Smooth muscle cell (in vitro differentiated cells): ENCODE data around the gene PTGFRN. TPM values are rescaled to one million over a fixed set of nuclear protein-coding genes. Genes with fewer than 3 reads are reported as not detected.
A peak's percentile ranks its signal among the peaks of the same experiment; 100 is the strongest.

Experiments
- DNase-seq: peaks from one replicate; lab custom pipeline; 2025; ENCODE audit not compliant: unreplicated experiment; lab: John Stamatoyannopoulos, UW
- H2AFZ ChIP-seq: fragments of 200-600 bp; sonication (generic); 2 replicates; pipeline ENCODE4 v1.6.0; 2016; ENCODE audit warnings: antibody characterized with exemption, low read depth, mild to moderate bottlenecking
- H3F3A ChIP-seq: fragments of 200-600 bp; sonication (generic); 2 replicates; pipeline ENCODE4 v1.6.0; 2017; ENCODE audit warnings: antibody characterized with exemption, low read depth
- H3K27ac ChIP-seq: fragments of 200-600 bp; sonication (generic); 2 replicates; pipeline ENCODE4 v1.5.1; 2016; ENCODE audit warnings: low read depth, mild to moderate bottlenecking
- H3K27me3 ChIP-seq: fragments of 200-600 bp; sonication (generic); 2 replicates; pipeline ENCODE4 v1.6.1; 2016; ENCODE audit warnings: low read depth, mild to moderate bottlenecking
- H3K36me3 ChIP-seq: fragments of 200-600 bp; sonication (generic); 2 replicates; pipeline ENCODE4 v1.5.1; 2016; ENCODE audit warnings: low read depth
- H3K4me1 ChIP-seq: fragments of 200-600 bp; sonication (generic); 2 replicates; pipeline ENCODE4 v1.5.1; 2016; ENCODE audit warnings: low read depth
- H3K4me2 ChIP-seq: fragments of 200-600 bp; sonication (generic); 2 replicates; pipeline ENCODE4 v1.6.0; 2016; ENCODE audit warnings: mild to moderate bottlenecking
- H3K4me3 ChIP-seq: fragments of 200-600 bp; sonication (generic); 2 replicates; pipeline ENCODE4 v1.5.1; 2016; ENCODE audit warnings: mild to moderate bottlenecking
- H3K79me2 ChIP-seq: fragments of 200-600 bp; sonication (generic); 2 replicates; pipeline ENCODE4 v1.6.0; 2016; ENCODE audit warnings: low read depth, mild to moderate bottlenecking
- H3K9ac ChIP-seq: fragments of 200-600 bp; sonication (generic); 2 replicates; pipeline ENCODE4 v1.6.0; 2016; ENCODE audit warnings: low read depth
- H3K9me3 ChIP-seq: fragments of 200-600 bp; sonication (generic); replicated peaks from 2 replicates; pipeline ENCODE4 v1.5.1; 2016; ENCODE audit warnings: low read depth
- H4K20me1 ChIP-seq: fragments of 200-600 bp; sonication (generic); 2 replicates; pipeline ENCODE4 v1.6.0; 2016; ENCODE audit warnings: low read depth
- CTCF ChIP-seq: fragments of 200-600 bp; sonication (generic); IDR thresholded peaks from 2 replicates; pipeline ENCODE4 v1.5.1; 2017; ENCODE audit warnings: borderline replicate concordance, mild to moderate bottlenecking, antibody characterized with exemption; ENCODE audit not compliant: insufficient read depth, poor library complexity, severe bottlenecking
- WGBS: methylation state at CpG from one replicate; pipeline ENCODE4 v1.1.7; 2016; ENCODE audit warnings: low lambda C conversion rate; 5-methylcytosine and 5-hydroxymethylcytosine counted together
- polyA plus RNA-seq: library from polyadenylated mRNA; unstranded; fragments of >200 nt; fragmentation: Nextera tagmentation; extraction: Ambion mirVana; gene quantifications from 2 replicates; pipeline ENCODE4 v1.2.1, GENCODE V29; 2016
- total RNA-seq: library from RNA; depleted of rRNA; stranded (reverse); fragments of >200 nt; gene quantifications from 2 replicates; pipeline ENCODE4 v1.2.3, GENCODE V29; 2014

Gene PTGFRN
- total and polyA plus RNA-seq, 2 experiments from 2014 or later, result 64.2 to 97.9 TPM

GRCh38 chr1:116968724-116969123 lies 59.0 kb downstream of the PTGFRN start:
- TF ChIP-seq CTCF, result no peak
- no peaks in the 10 kb centered on the region for H3K9me3 ChIP-seq

GRCh38 chr1:116971258-116971860 lies 61.6 kb downstream of the PTGFRN start:
- Histone ChIP-seq H3K79me2 (peaks cover 4% of the 10 kb centered on the region), H3K27ac (peak overlapping the region; percentile 58), H3K4me3 (no peak overlapping the region), H3K9ac (no peak overlapping the region), H3K4me1 (peaks cover 20% of the 10 kb centered on the region), H3K27me3 (no peaks in the 10 kb centered on the region), H3K36me3 (peaks cover 21% of the 10 kb centered on the region), H4K20me1 (peaks cover 19% of the 10 kb centered on the region), H3K4me2 (peak overlapping the region; percentile 28), H3F3A (no peaks in the 10 kb centered on the region), H3K9me3 (no peaks in the 10 kb centered on the region), H2AFZ (no peak overlapping the region)
- no peak for TF ChIP-seq CTCF
- DNase-seq, result no peak
- 32% methylated on average over 4 of the region's 4 CpGs for WGBS

More at GRCh38 chr1:116968724-116969123, 59.0 kb downstream of the PTGFRN start:
- no peak overlapping the region for H2AFZ ChIP-seq
- no peak overlapping the region for H3K9ac ChIP-seq
- H3K36me3 ChIP-seq, result peaks cover 16% of the 10 kb centered on the region
- H4K20me1 ChIP-seq, result peaks cover 25% of the 10 kb centered on the region
- no peak overlapping the region for H3K4me3 ChIP-seq
- no peak for DNase-seq
- no peak overlapping the region for H3K27ac ChIP-seq
- no peak overlapping the region for H3K4me2 ChIP-seq
- peaks cover 20% of the 10 kb centered on the region for H3K4me1 ChIP-seq
- WGBS, result 97% methylated on average over 3 of the region's 3 CpGs
- no peaks in the 10 kb centered on the region for H3F3A ChIP-seq
- H3K79me2 ChIP-seq, result peaks cover 4% of the 10 kb centered on the region
- no peaks in the 10 kb centered on the region for H3K27me3 ChIP-seq

GRCh38 chr1:116971965-116972673 lies 62.4 kb downstream of the PTGFRN start:
- Histone ChIP-seq H3K27ac (peak overlapping the region; percentile 58), H3K9ac (no peak overlapping the region), H4K20me1 (peaks cover 19% of the 10 kb centered on the region), H3K4me2 (peak overlapping the region; percentile 28), H3K27me3 (no peaks in the 10 kb centered on the region), H2AFZ (no peak overlapping the region), H3K4me3 (no peak overlapping the region), H3K4me1 (peaks cover 20% of the 10 kb centered on the region), H3K79me2 (peaks cover 4% of the 10 kb centered on the region), H3K36me3 (peaks cover 16% of the 10 kb centered on the region), H3F3A (no peaks in the 10 kb centered on the region), H3K9me3 (no peaks in the 10 kb centered on the region)
- no peak for DNase-seq
- WGBS, result 82% methylated on average over 6 of the region's 6 CpGs
- TF ChIP-seq CTCF, result no peak
